Smooth muscle cell (in vitro differentiated cells): ENCODE data around the gene CEMIP. TPM values are rescaled to one million over a fixed set of nuclear protein-coding genes. Genes with fewer than 3 reads are reported as not detected.

Experiments
- DNase-seq: peaks from one replicate; lab custom pipeline; 2025; ENCODE audit not compliant: unreplicated experiment; lab: John Stamatoyannopoulos, UW
- H2AFZ ChIP-seq: fragments of 200-600 bp; sonication (generic); 2 replicates; pipeline ENCODE4 v1.6.0; 2016; ENCODE audit warnings: antibody characterized with exemption, low read depth, mild to moderate bottlenecking
- H3F3A ChIP-seq: fragments of 200-600 bp; sonication (generic); 2 replicates; pipeline ENCODE4 v1.6.0; 2017; ENCODE audit warnings: antibody characterized with exemption, low read depth
- H3K27ac ChIP-seq: fragments of 200-600 bp; sonication (generic); 2 replicates; pipeline ENCODE4 v1.5.1; 2016; ENCODE audit warnings: low read depth, mild to moderate bottlenecking
- H3K27me3 ChIP-seq: fragments of 200-600 bp; sonication (generic); 2 replicates; pipeline ENCODE4 v1.6.1; 2016; ENCODE audit warnings: low read depth, mild to moderate bottlenecking
- H3K36me3 ChIP-seq: fragments of 200-600 bp; sonication (generic); 2 replicates; pipeline ENCODE4 v1.5.1; 2016; ENCODE audit warnings: low read depth
- H3K4me1 ChIP-seq: fragments of 200-600 bp; sonication (generic); 2 replicates; pipeline ENCODE4 v1.5.1; 2016; ENCODE audit warnings: low read depth
- H3K4me2 ChIP-seq: fragments of 200-600 bp; sonication (generic); 2 replicates; pipeline ENCODE4 v1.6.0; 2016; ENCODE audit warnings: mild to moderate bottlenecking
- H3K4me3 ChIP-seq: fragments of 200-600 bp; sonication (generic); 2 replicates; pipeline ENCODE4 v1.5.1; 2016; ENCODE audit warnings: mild to moderate bottlenecking
- H3K79me2 ChIP-seq: fragments of 200-600 bp; sonication (generic); 2 replicates; pipeline ENCODE4 v1.6.0; 2016; ENCODE audit warnings: low read depth, mild to moderate bottlenecking
- H3K9ac ChIP-seq: fragments of 200-600 bp; sonication (generic); 2 replicates; pipeline ENCODE4 v1.6.0; 2016; ENCODE audit warnings: low read depth
- H3K9me3 ChIP-seq: fragments of 200-600 bp; sonication (generic); replicated peaks from 2 replicates; pipeline ENCODE4 v1.5.1; 2016; ENCODE audit warnings: low read depth
- H4K20me1 ChIP-seq: fragments of 200-600 bp; sonication (generic); 2 replicates; pipeline ENCODE4 v1.6.0; 2016; ENCODE audit warnings: low read depth
- CTCF ChIP-seq: fragments of 200-600 bp; sonication (generic); IDR thresholded peaks from 2 replicates; pipeline ENCODE4 v1.5.1; 2017; ENCODE audit warnings: borderline replicate concordance, mild to moderate bottlenecking, antibody characterized with exemption; ENCODE audit not compliant: insufficient read depth, poor library complexity, severe bottlenecking
- WGBS: methylation state at CpG from one replicate; pipeline ENCODE4 v1.1.7; 2016; ENCODE audit warnings: low lambda C conversion rate; 5-methylcytosine and 5-hydroxymethylcytosine counted together
- polyA plus RNA-seq: library from polyadenylated mRNA; unstranded; fragments of >200 nt; fragmentation: Nextera tagmentation; extraction: Ambion mirVana; gene quantifications from 2 replicates; pipeline ENCODE4 v1.2.1, GENCODE V29; 2016
- total RNA-seq: library from RNA; depleted of rRNA; stranded (reverse); fragments of >200 nt; gene quantifications from 2 replicates; pipeline ENCODE4 v1.2.3, GENCODE V29; 2014

Gene CEMIP
- total and polyA plus RNA-seq, 2 experiments from 2014 or later = 1.9 TPM

- H3K27ac ChIP-seq = no peak overlapping the region
- H3K27me3 ChIP-seq = no peaks in the 10 kb centered on the region
- H4K20me1 ChIP-seq = no peaks in the 10 kb centered on the region
- no peaks in the 10 kb centered on the region for H3F3A ChIP-seq
- no peak for DNase-seq
- no peaks in the 10 kb centered on the region for H3K9me3 ChIP-seq
- no peak overlapping the region for H2AFZ ChIP-seq
- H3K4me3 ChIP-seq = no peak overlapping the region
- H3K4me2 ChIP-seq = no peak overlapping the region
- no peak overlapping the region for H3K9ac ChIP-seq
- H3K79me2 ChIP-seq = no peaks in the 10 kb centered on the region
- WGBS = 83% methylated on average over 3 of the region's 3 CpGs
- TF ChIP-seq CTCF = no peak
- no peaks in the 10 kb centered on the region for H3K4me1 ChIP-seq
- H3K36me3 ChIP-seq = no peaks in the 10 kb centered on the region
Observed at GRCh38 chr15:80878242-80878866, 99.2 kb downstream of the CEMIP start.

GRCh38 chr15:80878867-80879250, 99.7 kb downstream of the CEMIP start:
- Histone ChIP-seq H3K79me2 (no peaks in the 10 kb centered on the region), H3K4me2 (no peak overlapping the region), H3K36me3 (no peaks in the 10 kb centered on the region), H3K9ac (no peak overlapping the region), H3F3A (no peaks in the 10 kb centered on the region), H3K4me3 (no peak overlapping the region), H3K9me3 (no peaks in the 10 kb centered on the region), H4K20me1 (no peaks in the 10 kb centered on the region), H3K27ac (no peak overlapping the region), H3K27me3 (no peaks in the 10 kb centered on the region), H3K4me1 (no peaks in the 10 kb centered on the region), H2AFZ (no peak overlapping the region)
- DNase-seq = no peak
- WGBS = 53% methylated on average over 2 of the region's 2 CpGs
- no peak for TF ChIP-seq CTCF

GRCh38 chr15:80880086-80880485, 100.9 kb downstream of the CEMIP start:
- no peak overlapping the region for H3K4me2 ChIP-seq
- H3K9me3 ChIP-seq = no peaks in the 10 kb centered on the region
- TF ChIP-seq CTCF = no peak
- no peak overlapping the region for H3K9ac ChIP-seq
- H3K79me2 ChIP-seq = no peaks in the 10 kb centered on the region
- no peak overlapping the region for H3K4me3 ChIP-seq
- H3K27ac ChIP-seq = no peak overlapping the region
- H3K4me1 ChIP-seq = peaks cover under 1% of the 10 kb centered on the region
- no peak for DNase-seq
- no peaks in the 10 kb centered on the region for H4K20me1 ChIP-seq
- no peaks in the 10 kb centered on the region for H3K36me3 ChIP-seq
- 79% methylated on average over 3 of the region's 3 CpGs for whole genome bisulfite sequencing
- H3K27me3 ChIP-seq = no peaks in the 10 kb centered on the region
- no peak overlapping the region for H2AFZ ChIP-seq
- H3F3A ChIP-seq = no peaks in the 10 kb centered on the region

- TF ChIP-seq CTCF = no peak
- no peak for DNase-seq
Observed at GRCh38 chr15:80883641-80884040, 104.5 kb downstream of the CEMIP start.

More at GRCh38 chr15:80883641-80884040, 104.5 kb downstream of the CEMIP start:
- Histone ChIP-seq H3K27ac (no peak overlapping the region), H3K27me3 (no peaks in the 10 kb centered on the region), H3K4me1 (peaks cover 3% of the 10 kb centered on the region), H3K4me3 (no peak overlapping the region), H3K4me2 (peak overlapping the region; percentile 1), H3F3A (no peaks in the 10 kb centered on the region), H2AFZ (no peak overlapping the region), H4K20me1 (no peaks in the 10 kb centered on the region), H3K9ac (no peak overlapping the region), H3K79me2 (no peaks in the 10 kb centered on the region), H3K36me3 (no peaks in the 10 kb centered on the region), H3K9me3 (no peaks in the 10 kb centered on the region)
- 19% methylated on average over 2 of the region's 2 CpGs for WGBS
